H1 (cell line): ENCODE data around the gene PDE8B. TPM values are rescaled to one million over a fixed set of nuclear protein-coding genes. Genes with fewer than 3 reads are reported as not detected.

Experiments used
- CTCF ChIA-PET: fragments of 300-600 bp; sonication (Branson Sonifier 250); formaldehyde crosslinking; loops from one replicate; lab custom pipeline; 2021; ENCODE audit not compliant: partially characterized antibody; lab: Charles Lee
- POLR2A ChIA-PET: fragments of 300-600 bp; sonication (Branson Sonifier 250); formaldehyde crosslinking; loops from one replicate; lab custom pipeline; 2021; ENCODE audit warnings: inconsistent platforms; ENCODE audit not compliant: partially characterized antibody; lab: Charles Lee
- DNase-seq, 2 experiments: peaks; one replicate each; pipeline versions ENCODE4 v3.0.0 to v3.0.0-alpha.2; 2010 to 2022; ENCODE audit warnings: low spot score in 2 of 2, low read depth in 1 of 2, mixed read lengths in 1 of 2
- FAIRE-seq: peaks from 2 replicates; lab custom pipeline; 2011; peaks lifted over from hg19 to GRCh38; lab: Jason Lieb, UNC
- H2AFZ ChIP-seq: 2 replicates; pipeline ENCODE4 v1.8.1; 2012; ENCODE audit warnings: low read length, inconsistent platforms
- H2AK5ac ChIP-seq: 2 replicates; pipeline ENCODE4 v1.6.1; 2013; ENCODE audit warnings: low read depth, low read length
- H2BK120ac ChIP-seq: replicated peaks from 2 replicates; pipeline ENCODE3; 2013; ENCODE audit warnings: low read depth, low read length, inconsistent platforms
- H2BK12ac ChIP-seq: 2 replicates; pipeline ENCODE4 v1.6.1; 2013; ENCODE audit warnings: low read depth, low read length
- H2BK15ac ChIP-seq: 2 replicates; pipeline ENCODE4 v1.6.1; 2013; ENCODE audit warnings: low read length
- H2BK20ac ChIP-seq: 2 replicates; pipeline ENCODE4 v1.6.1; 2013; ENCODE audit warnings: low read length
- H2BK5ac ChIP-seq: 2 replicates; pipeline ENCODE4 v1.6.1; 2013; ENCODE audit warnings: low read depth, low read length
- H3K14ac ChIP-seq: 2 replicates; pipeline ENCODE4 v1.6.1; 2013; ENCODE audit warnings: inconsistent platforms; ENCODE audit not compliant: insufficient read length
- H3K18ac ChIP-seq: 2 replicates; pipeline ENCODE4 v1.6.1; 2013; ENCODE audit warnings: low read length; ENCODE audit errors: extremely low read depth
- H3K23ac ChIP-seq: 2 replicates; pipeline ENCODE4 v1.6.1; 2013; ENCODE audit warnings: inconsistent platforms; ENCODE audit not compliant: insufficient read length
- H3K23me2 ChIP-seq: 2 replicates; pipeline ENCODE4 v1.6.1; 2013; ENCODE audit warnings: low read depth, low read length
- H3K27ac ChIP-seq: 2 replicates; pipeline ENCODE4 v1.6.1; 2011; ENCODE audit warnings: low read depth, low read length, inconsistent platforms
- H3K27me3 ChIP-seq, 4 experiments: replicated peaks in 1 of 4; 1 replicate in 1 of 4; 2 replicates in 3 of 4; pipeline versions ENCODE4 v1.6.1 to v1.8.1; 2011 to 2013; ENCODE audit warnings: low read length in 3 of 4, mild to moderate bottlenecking in 3 of 4, inconsistent platforms in 2 of 4, mixed read lengths in 2 of 4, moderate library complexity in 1 of 4; ENCODE audit not compliant: control insufficient read depth in 3 of 4, insufficient read depth in 3 of 4; ENCODE audit errors: extremely low read depth in 1 of 4
- H3K36me3 ChIP-seq, 4 experiments: 2 replicates each; pipeline versions ENCODE4 v1.6.1 to v1.8.1; 2011 to 2013; ENCODE audit warnings: mild to moderate bottlenecking in 4 of 4, low read length in 3 of 4, moderate library complexity in 2 of 4, control low read depth in 1 of 4, inconsistent platforms in 1 of 4; ENCODE audit not compliant: insufficient read depth in 4 of 4, control insufficient read depth in 2 of 4
- H3K4ac ChIP-seq: replicated peaks from 2 replicates; pipeline ENCODE3; 2013; ENCODE audit warnings: low read length, low read depth, mixed read lengths, inconsistent platforms; ENCODE audit not compliant: insufficient read length
- H3K4me1 ChIP-seq, 4 experiments: replicated peaks in 1 of 4; 1 replicate in 1 of 4; 2 replicates in 3 of 4; pipeline versions ENCODE4 v1.6.1 to v1.8.1; 2011 to 2013; ENCODE audit warnings: low read length in 3 of 4, inconsistent platforms in 2 of 4, mixed read lengths in 1 of 4; ENCODE audit not compliant: insufficient read depth in 4 of 4, control insufficient read depth in 3 of 4
- H3K4me2 ChIP-seq, 2 experiments: 2 replicates each; pipeline versions ENCODE4 v1.6.1 to v1.8.1; 2011 to 2013; ENCODE audit warnings: low read depth in 2 of 2, low read length in 2 of 2, control low read depth in 1 of 2, inconsistent platforms in 1 of 2, mild to moderate bottlenecking in 1 of 2; ENCODE audit not compliant: insufficient read depth in 1 of 2
- H3K4me3 ChIP-seq, 4 experiments: fragments of 200-600, 300-600 bp in 1 of 4; sonication (generic), shearing (Covaris generic), sonication (Bioruptor Twin) in 1 of 4; 2 replicates each; pipeline versions ENCODE4 v1.5.1 to v1.8.1; 2011 to 2016; ENCODE audit warnings: low read length in 4 of 4, low read depth in 3 of 4, control low read depth in 2 of 4, inconsistent platforms in 2 of 4, mild to moderate bottlenecking in 2 of 4, mixed read lengths in 1 of 4, moderate library complexity in 1 of 4; ENCODE audit not compliant: insufficient read depth in 2 of 4; ENCODE audit errors: extremely low read depth in 1 of 4
- H3K56ac ChIP-seq: replicated peaks from 2 replicates; pipeline ENCODE3; 2013; ENCODE audit warnings: low read depth, mild to moderate bottlenecking, mixed read lengths, low read length, inconsistent platforms; ENCODE audit not compliant: insufficient read length
- H3K79me1 ChIP-seq: 2 replicates; pipeline ENCODE4 v1.6.1; 2013; ENCODE audit warnings: low read depth, low read length, control low read depth
- H3K79me2 ChIP-seq, 2 experiments: 2 replicates each; pipeline versions ENCODE4 v1.6.1 to v1.8.1; 2012 to 2013; ENCODE audit warnings: low read length in 2 of 2, mild to moderate bottlenecking in 2 of 2, inconsistent platforms in 1 of 2; ENCODE audit not compliant: insufficient read depth in 2 of 2, control insufficient read depth in 1 of 2
- H3K9ac ChIP-seq, 4 experiments: replicated peaks in 1 of 4; 1 replicate in 1 of 4; 2 replicates in 3 of 4; pipeline versions ENCODE4 v1.6.1 to v1.8.1; 2011 to 2013; ENCODE audit warnings: low read depth in 3 of 4, low read length in 3 of 4, control low read depth in 2 of 4, mild to moderate bottlenecking in 2 of 4, moderate library complexity in 2 of 4, inconsistent platforms in 1 of 4; ENCODE audit errors: extremely low read depth in 1 of 4
- H3K9me3 ChIP-seq, 2 experiments: 2 replicates each; pipeline versions ENCODE4 v1.6.1 to v1.8.1; 2012 to 2013; ENCODE audit warnings: mild to moderate bottlenecking in 2 of 2, moderate library complexity in 2 of 2, control low read depth in 1 of 2, inconsistent platforms in 1 of 2, low read depth in 1 of 2, low read length in 1 of 2, mixed read lengths in 1 of 2; ENCODE audit not compliant: insufficient read depth in 2 of 2
- H4K20me1 ChIP-seq, 2 experiments: replicated peaks in 1 of 2; 2 replicates each; pipeline versions ENCODE3 to v1.8.1; 2011 to 2013; ENCODE audit warnings: inconsistent platforms in 2 of 2, low read length in 2 of 2, mild to moderate bottlenecking in 1 of 2; ENCODE audit not compliant: insufficient read depth in 2 of 2, control insufficient read depth in 1 of 2
- H4K5ac ChIP-seq: 2 replicates; pipeline ENCODE4 v1.6.1; 2013; ENCODE audit warnings: low read length, low read depth, mixed read lengths, inconsistent platforms; ENCODE audit not compliant: insufficient read length
- H4K8ac ChIP-seq: 2 replicates; pipeline ENCODE4 v1.8.0; 2013; ENCODE audit warnings: mild to moderate bottlenecking, moderate library complexity, low read length, inconsistent platforms; ENCODE audit not compliant: insufficient read depth; ENCODE audit errors: extremely low read depth
- H4K91ac ChIP-seq: replicated peaks from 2 replicates; pipeline ENCODE3; 2013; ENCODE audit warnings: low read length, mixed read lengths, inconsistent platforms; ENCODE audit not compliant: insufficient read length
- ASH2L ChIP-seq: fragments of 200-600, 300-600 bp; sonication (generic); IDR thresholded peaks from one replicate; pipeline ENCODE4 v1.7.1; 2017; ENCODE audit warnings: low read length
- ATF2 ChIP-seq: IDR thresholded peaks from 2 replicates; pipeline ENCODE4 v1.6.1; 2012; ENCODE audit warnings: low read length, inconsistent platforms
- CBX8 ChIP-seq: fragments of 300-800, 300-1000 bp; sonication (generic); IDR thresholded peaks from 2 replicates; pipeline ENCODE4 v1.7.1; 2016; ENCODE audit warnings: low read depth, low read length, borderline replicate concordance
- EZH2 ChIP-seq: fragments of 200-600 bp; sonication (generic); IDR thresholded peaks from 2 replicates; pipeline ENCODE4 v1.7.1; 2012; ENCODE audit warnings: low read depth, mild to moderate bottlenecking, moderate library complexity, low read length, inconsistent platforms; ENCODE audit not compliant: severe bottlenecking
- JUND ChIP-seq: IDR thresholded peaks from 2 replicates; pipeline ENCODE4 v1.6.1; 2011; ENCODE audit warnings: mild to moderate bottlenecking, improper control_type of control experiment, low read length
- KDM5A ChIP-seq: fragments of 200-600 bp; IDR thresholded peaks from 2 replicates; pipeline ENCODE4 v1.7.1; 2012; ENCODE audit warnings: mild to moderate bottlenecking, low read length, inconsistent platforms, mixed read lengths
- MAFK ChIP-seq: IDR thresholded peaks from 2 replicates; pipeline ENCODE4 v1.6.1; 2012; ENCODE audit warnings: low read depth, mild to moderate bottlenecking, improper control_type of control experiment, low read length
- POLR2A ChIP-seq, 2 experiments: IDR thresholded peaks; 1 replicate in 1 of 2; 2 replicates in 1 of 2; pipeline ENCODE4 v1.6.1; 2011; ENCODE audit warnings: low read depth in 2 of 2, low read length in 2 of 2, mild to moderate bottlenecking in 2 of 2; ENCODE audit errors: control extremely low read depth in 1 of 2
- RNF2 ChIP-seq: fragments of 200-900, 300-1000 bp; sonication (generic); IDR thresholded peaks from 2 replicates; pipeline ENCODE4 v1.7.1; 2016; ENCODE audit warnings: borderline replicate concordance, low read depth, mild to moderate bottlenecking, antibody characterized with exemption, low read length; ENCODE audit not compliant: poor library complexity, severe bottlenecking; ENCODE audit errors: missing control alignments
- SUZ12 ChIP-seq: fragments of 200-600 bp; sonication (generic); IDR thresholded peaks from 2 replicates; pipeline ENCODE4 v1.6.1; 2012; ENCODE audit warnings: mild to moderate bottlenecking, inconsistent platforms, low read length, moderate library complexity, mixed read lengths
- WGBS, 2 experiments: shearing (Covaris generic) in 1 of 2; methylation state at CpG; one replicate each; pipeline versions ENCODE4 v1.1.6 to v1.1.7; 2013 to 2015; ENCODE audit warnings: low lambda C conversion rate in 2 of 2, mixed read lengths in 2 of 2, inconsistent platforms in 1 of 2, low coverage in 1 of 2, missing lambda C conversion rate in 1 of 2; ENCODE audit not compliant: insufficient replicate concordance in 2 of 2, insufficient coverage in 1 of 2, insufficient read length in 1 of 2; ENCODE audit errors: extremely low coverage in 1 of 2, missing lambda C conversion rate in 1 of 2; 5-methylcytosine and 5-hydroxymethylcytosine counted together
- polyA plus RNA-seq, 7 experiments: library from polyadenylated mRNA; depleted of rRNA in 3 of 7; stranded (reverse) in 5 of 7; unstranded in 2 of 7; fragments of >200 nt in 5 of 7; fragments of 200-250 nt in 2 of 7; gene quantifications; 1 replicate in 5 of 7; 2 replicates in 1 of 7; 4 replicates in 1 of 7; pipeline versions ENCODE4 v1.2.1 to v1.2.3, GENCODE V29; 2011 to 2013; ENCODE audit warnings: missing spikeins in 2 of 7, mixed read lengths in 2 of 7
- total RNA-seq: library from RNA; stranded (reverse); fragmentation: NEBNext Ultra II Directional; extraction: Animal tissue kit (Norgen Biotek cat#: 25700); gene quantifications from 2 replicates; pipeline ENCODE4 v1.2.1, GENCODE V29; 2021
- TF ChIP-seq, protein P1 (sequence below): IDR thresholded peaks from 2 replicates; pipeline ENCODE4 v1.6.1; 2011; ENCODE audit warnings: low read length, improper control_type of control experiment

PDE8B gene
- total and polyA plus RNA-seq, 2 of the 8 experiments (the other 6 are each of a cell fraction or from before 2014, with no cell fraction given): 0.32 to 1.1 TPM

DNA sequence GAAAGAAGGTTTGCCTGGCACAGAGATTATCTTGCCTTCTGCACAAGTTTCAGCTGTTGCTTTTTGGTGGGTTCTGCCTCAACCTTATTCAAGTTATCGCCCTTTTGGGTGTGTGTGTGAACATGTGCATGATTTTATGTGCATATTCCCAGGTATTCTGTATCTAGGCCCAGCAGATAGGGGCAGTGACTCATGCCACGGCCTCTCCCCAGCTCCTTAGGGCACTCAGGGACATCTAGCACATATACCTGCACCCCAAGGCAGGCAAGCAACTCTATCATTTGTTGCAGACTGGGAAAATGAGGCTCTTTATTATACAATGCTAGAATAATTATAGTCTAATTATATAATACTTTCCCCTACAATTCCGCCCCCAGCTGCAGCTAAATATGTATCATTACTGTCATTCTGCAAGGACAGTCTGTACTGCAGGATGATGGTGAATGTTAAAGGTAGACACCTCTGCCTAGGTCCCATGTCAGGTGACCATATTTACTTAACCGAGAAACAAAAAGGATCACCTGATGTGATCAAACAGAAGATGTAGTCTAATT, 128.9 kb downstream of the PDE8B start:
- CTCF ChIA-PET: interaction anchor here (1.0 kb wide), 1 partner anchor 14 kb away, joined by 3 read pairs; no protein-coding TSS in a partner anchor
- WGBS, 2 experiments: 86% methylated on average over 4 of the region's 4 CpGs; no CpG with 5 or more reads in 1 of the 2 experiments
- FAIRE-seq: no peak
- no peak for TF ChIP-seq POLR2A (IDR thresholded peaks at IDR 0.05; ENCODE audit: control extremely low read depth in 1 of 2, low read depth in 2 of 2, low read length in 2 of 2)
- no peak for TF ChIP-seq CBX8
- TF ChIP-seq RNF2: no peak
- no peak for TF ChIP-seq EZH2
- TF ChIP-seq, protein P1, sequence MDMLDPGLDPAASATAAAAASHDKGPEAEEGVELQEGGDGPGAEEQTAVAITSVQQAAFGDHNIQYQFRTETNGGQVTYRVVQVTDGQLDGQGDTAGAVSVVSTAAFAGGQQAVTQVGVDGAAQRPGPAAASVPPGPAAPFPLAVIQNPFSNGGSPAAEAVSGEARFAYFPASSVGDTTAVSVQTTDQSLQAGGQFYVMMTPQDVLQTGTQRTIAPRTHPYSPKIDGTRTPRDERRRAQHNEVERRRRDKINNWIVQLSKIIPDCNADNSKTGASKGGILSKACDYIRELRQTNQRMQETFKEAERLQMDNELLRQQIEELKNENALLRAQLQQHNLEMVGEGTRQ: no peak
- no peak for TF ChIP-seq KDM5A
- TF ChIP-seq ASH2L: no peak
- no peak for TF ChIP-seq ATF2
- TF ChIP-seq SUZ12: no peak
- TF ChIP-seq MAFK: no peak
- TF ChIP-seq JUND: no peak

More for the DNA sequence above, 128.9 kb downstream of the PDE8B start:
- H3K23ac ChIP-seq: no peak overlapping the region
- no peak overlapping the region for H3K9ac ChIP-seq
- H3K18ac ChIP-seq: no peak overlapping the region
- H3K4me1 ChIP-seq: peaks cover 0 to 4% (median 0%) of the 10 kb centered on the region in 4 experiments; a peak in 2 of 7 replicates
- no peak overlapping the region for H3K4ac ChIP-seq
- no peak overlapping the region for H3K4me2 ChIP-seq
- no peaks in the 10 kb centered on the region for H3K9me3 ChIP-seq
- H2BK12ac ChIP-seq: no peak overlapping the region
- no peak overlapping the region for H2BK120ac ChIP-seq
- no peak overlapping the region for H2AFZ ChIP-seq
- H3K56ac ChIP-seq: no peak overlapping the region
- H3K23me2 ChIP-seq: no peaks in the 10 kb centered on the region; the same call in 1 of the 2 replicates
- H3K36me3 ChIP-seq: no peaks in the 10 kb centered on the region
- no peaks in the 10 kb centered on the region for H3K27me3 ChIP-seq
- no peak for DNase-seq
- no peak overlapping the region for H3K14ac ChIP-seq
- H3K27ac ChIP-seq: no peak overlapping the region
- H4K8ac ChIP-seq: no peak overlapping the region
- no peak overlapping the region for H2BK15ac ChIP-seq
- H2BK20ac ChIP-seq: no peak overlapping the region
- no peaks in the 10 kb centered on the region for H3K79me2 ChIP-seq
- H2BK5ac ChIP-seq: no peak overlapping the region
- no peak overlapping the region for H3K4me3 ChIP-seq
- no peak overlapping the region for H4K91ac ChIP-seq
- POLR2A ChIA-PET: no interaction called here
- H4K20me1 ChIP-seq: no peaks in the 10 kb centered on the region
- H3K79me1 ChIP-seq: no peaks in the 10 kb centered on the region
- H4K5ac ChIP-seq: no peak overlapping the region
- no peak overlapping the region for H2AK5ac ChIP-seq
